Type B pancreatic cell (in vitro differentiated cells): ENCODE results near the gene CNNM2. TPM values are rescaled to one million over a fixed set of nuclear protein-coding genes. Genes with fewer than 3 reads are reported as not detected.

Experiments used
- DNase-seq: peaks from one replicate; pipeline ENCODE4 v3.0.0; 2021; ENCODE audit warnings: mixed read lengths; ENCODE audit not compliant: unreplicated experiment; ENCODE audit errors: extremely low spot score
- H3K27ac Mint-ChIP-seq: 2 replicates; pipeline ENCODE4 v1.8.0; 2021; ENCODE audit warnings: mild to moderate bottlenecking, mixed read lengths
- H3K27me3 Mint-ChIP-seq: 2 replicates; pipeline ENCODE4 v1.8.0; 2021; ENCODE audit warnings: mixed read lengths
- H3K36me3 Mint-ChIP-seq: 2 replicates; pipeline ENCODE4 v1.8.0; 2021; ENCODE audit warnings: mixed read lengths
- H3K4me1 Mint-ChIP-seq: one replicate; pipeline ENCODE4 v1.8.0; 2021; ENCODE audit warnings: mixed read lengths; ENCODE audit not compliant: unreplicated experiment
- H3K4me3 Mint-ChIP-seq: 2 replicates; pipeline ENCODE4 v1.8.0; 2021; ENCODE audit warnings: mild to moderate bottlenecking, mixed read lengths
- H3K9me3 Mint-ChIP-seq: 2 replicates; pipeline ENCODE4 v1.8.0; 2021; ENCODE audit warnings: mixed read lengths
- CTCF ChIP-seq: fragments of 200-600 bp; sonication (generic); conservative IDR thresholded peaks from 2 replicates; pipeline ENCODE4 v1.5.0; 2021; ENCODE audit warnings: antibody characterized with exemption, mild to moderate bottlenecking
- total RNA-seq: library from RNA; stranded (reverse); gene quantifications from 2 replicates; pipeline ENCODE4 v1.2.1, GENCODE V29; 2021; ENCODE audit warnings: low replicate concordance

Gene CNNM2
- total RNA-seq, 1 donor from 2014 or later, result 9.8 TPM

- peaks cover 41% of the 10 kb centered on the region for H3K4me1 Mint-ChIP-seq
- H3K4me3 Mint-ChIP-seq, result peak overlapping the region; percentile 95
- H3K27ac Mint-ChIP-seq, result no peak overlapping the region
- no peak for TF ChIP-seq CTCF
- peaks cover 20% of the 10 kb centered on the region for H3K27me3 Mint-ChIP-seq
- H3K9me3 Mint-ChIP-seq, result no peaks in the 10 kb centered on the region
- peaks cover 5% of the 10 kb centered on the region for H3K36me3 Mint-ChIP-seq
- DNase-seq, result no peak
Observed at GRCh38 chr10:102918817-102919245, 737 bp downstream of the CNNM2 start.

GRCh38 chr10:102919246-102919959 lies 1.3 kb downstream of the CNNM2 start:
- H3K4me3 Mint-ChIP-seq, result peak overlapping the region; percentile 95
- peaks cover 20% of the 10 kb centered on the region for H3K27me3 Mint-ChIP-seq
- H3K27ac Mint-ChIP-seq, result peak overlapping the region; percentile 62
- H3K4me1 Mint-ChIP-seq, result peaks cover 41% of the 10 kb centered on the region
- no peaks in the 10 kb centered on the region for H3K9me3 Mint-ChIP-seq
- TF ChIP-seq CTCF, result no peak
- H3K36me3 Mint-ChIP-seq, result peaks cover 5% of the 10 kb centered on the region
- DNase-seq, result no peak

- no peak for TF ChIP-seq CTCF
- Mint-ChIP-seq H3K4me1 (peaks cover 41% of the 10 kb centered on the region), H3K27me3 (peaks cover 20% of the 10 kb centered on the region), H3K4me3 (peak overlapping the region; percentile 95), H3K27ac (peak overlapping the region; percentile 12), H3K9me3 (no peaks in the 10 kb centered on the region), H3K36me3 (peaks cover 5% of the 10 kb centered on the region)
- DNase-seq, result no peak
Observed at GRCh38 chr10:102919992-102920739, 2.1 kb downstream of the CNNM2 start.

GRCh38 chr10:102923601-102924000 lies 5.5 kb downstream of the CNNM2 start:
- TF ChIP-seq CTCF, result no peak
- Mint-ChIP-seq H3K27ac (no peak overlapping the region), H3K4me3 (no peak overlapping the region), H3K27me3 (peaks cover 20% of the 10 kb centered on the region), H3K36me3 (peaks cover 9% of the 10 kb centered on the region), H3K4me1 (peaks cover 36% of the 10 kb centered on the region), H3K9me3 (no peaks in the 10 kb centered on the region)
- DNase-seq, result no peak

- Mint-ChIP-seq H3K4me3 (no peak overlapping the region), H3K4me1 (peaks cover 14% of the 10 kb centered on the region), H3K27ac (no peak overlapping the region), H3K27me3 (no peaks in the 10 kb centered on the region), H3K9me3 (peaks cover 5% of the 10 kb centered on the region), H3K36me3 (peaks cover 9% of the 10 kb centered on the region)
- no peak for TF ChIP-seq CTCF
- no peak for DNase-seq
Observed at GRCh38 chr10:102926842-102927241, 8.7 kb downstream of the CNNM2 start.
